Camera-type eye (tissue), 1 donor: Measurements from ENCODE around the gene IQCN. TPM values are rescaled to one million over a fixed set of nuclear protein-coding genes. Genes with fewer than 3 reads are reported as not detected.

Experiments
- total RNA-seq: library from RNA; depleted of rRNA; stranded (reverse); fragments of >200 nt; gene quantifications from one replicate; pipeline ENCODE4 v1.2.3, GENCODE V29; 2014

IQCN gene, protein sequence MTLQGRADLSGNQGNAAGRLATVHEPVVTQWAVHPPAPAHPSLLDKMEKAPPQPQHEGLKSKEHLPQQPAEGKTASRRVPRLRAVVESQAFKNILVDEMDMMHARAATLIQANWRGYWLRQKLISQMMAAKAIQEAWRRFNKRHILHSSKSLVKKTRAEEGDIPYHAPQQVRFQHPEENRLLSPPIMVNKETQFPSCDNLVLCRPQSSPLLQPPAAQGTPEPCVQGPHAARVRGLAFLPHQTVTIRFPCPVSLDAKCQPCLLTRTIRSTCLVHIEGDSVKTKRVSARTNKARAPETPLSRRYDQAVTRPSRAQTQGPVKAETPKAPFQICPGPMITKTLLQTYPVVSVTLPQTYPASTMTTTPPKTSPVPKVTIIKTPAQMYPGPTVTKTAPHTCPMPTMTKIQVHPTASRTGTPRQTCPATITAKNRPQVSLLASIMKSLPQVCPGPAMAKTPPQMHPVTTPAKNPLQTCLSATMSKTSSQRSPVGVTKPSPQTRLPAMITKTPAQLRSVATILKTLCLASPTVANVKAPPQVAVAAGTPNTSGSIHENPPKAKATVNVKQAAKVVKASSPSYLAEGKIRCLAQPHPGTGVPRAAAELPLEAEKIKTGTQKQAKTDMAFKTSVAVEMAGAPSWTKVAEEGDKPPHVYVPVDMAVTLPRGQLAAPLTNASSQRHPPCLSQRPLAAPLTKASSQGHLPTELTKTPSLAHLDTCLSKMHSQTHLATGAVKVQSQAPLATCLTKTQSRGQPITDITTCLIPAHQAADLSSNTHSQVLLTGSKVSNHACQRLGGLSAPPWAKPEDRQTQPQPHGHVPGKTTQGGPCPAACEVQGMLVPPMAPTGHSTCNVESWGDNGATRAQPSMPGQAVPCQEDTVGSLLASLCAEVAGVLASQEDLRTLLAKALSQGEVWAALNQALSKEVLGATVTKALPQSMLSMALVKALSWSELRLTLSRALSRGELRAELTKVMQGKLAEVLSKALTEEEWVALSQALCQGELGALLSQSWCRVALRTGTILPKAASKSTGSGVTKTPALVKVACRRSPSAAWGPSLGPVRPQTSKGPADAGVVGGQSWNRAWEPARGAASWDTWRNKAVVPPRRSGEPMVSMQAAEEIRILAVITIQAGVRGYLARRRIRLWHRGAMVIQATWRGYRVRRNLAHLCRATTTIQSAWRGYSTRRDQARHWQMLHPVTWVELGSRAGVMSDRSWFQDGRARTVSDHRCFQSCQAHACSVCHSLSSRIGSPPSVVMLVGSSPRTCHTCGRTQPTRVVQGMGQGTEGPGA (N-terminal part only)
- total RNA-seq = 3.1 TPM

GRCh38 chr19:18274219-18274780 lies at the start of gene IQCN:
Gene IQCN (minus strand): TSS chr19:18274452. CDS start chr19:18269478, 4,974 bp downstream.

GRCh38 chr19:18322759-18323460 lies 48.7 kb upstream of the IQCN start, which contains the start of gene LSM4:
Gene LSM4 (minus strand): TSS chr19:18323076. CDS start chr19:18323020, 56 bp downstream.

DNA sequence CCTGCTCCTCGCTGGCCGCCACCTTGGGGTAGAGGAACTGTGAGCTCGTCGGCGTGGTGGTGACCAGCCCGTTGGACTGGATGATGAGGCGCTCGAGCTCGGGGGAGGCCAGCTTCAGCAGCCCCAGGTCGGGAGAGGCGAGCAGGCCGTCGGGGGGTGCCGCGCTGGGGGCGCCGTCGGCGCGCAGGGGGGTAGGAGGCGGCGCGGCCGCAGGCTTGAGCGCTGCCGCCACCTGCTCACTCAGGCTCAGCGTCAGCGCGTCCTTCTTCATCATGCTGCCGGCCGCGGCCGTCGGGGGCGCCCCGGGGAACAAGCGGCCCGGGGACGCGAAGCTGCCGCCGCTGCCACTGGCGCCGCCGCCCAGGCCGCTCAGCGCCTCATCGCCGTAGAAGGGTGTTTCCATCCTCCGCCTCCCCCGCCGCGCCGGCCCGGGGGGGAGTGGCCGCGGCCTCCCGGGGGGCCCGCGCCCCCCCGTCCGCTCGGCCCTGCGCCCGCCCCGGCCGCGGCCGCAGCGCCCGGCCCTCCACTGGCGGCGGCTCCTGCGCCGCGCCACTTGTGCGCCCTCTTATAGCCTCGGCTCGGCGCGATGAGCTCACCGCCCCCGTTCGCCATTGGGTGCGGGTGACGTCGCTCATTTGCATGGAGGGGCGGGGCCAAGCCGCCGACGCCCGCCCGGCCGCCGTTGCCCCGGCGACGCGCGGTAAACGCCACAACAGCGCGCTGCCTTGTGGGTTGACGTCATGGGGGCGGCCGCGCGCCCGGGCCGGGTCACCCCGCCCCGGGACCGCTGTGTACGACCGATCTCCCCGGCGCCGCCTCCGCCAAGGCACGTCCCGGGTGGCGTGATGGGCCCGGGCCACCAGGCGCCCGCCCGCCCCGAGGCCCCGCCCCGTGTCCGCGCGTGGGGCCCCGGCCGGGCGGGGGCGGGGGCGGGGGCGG lies 7.1 kb upstream of the IQCN start, which contains the start of gene JUND:
TSS of gene JUND (minus strand) at position 541 of the 939 bp plus-strand sequence. CDS start at position 403, 138 bp downstream.

DNA sequence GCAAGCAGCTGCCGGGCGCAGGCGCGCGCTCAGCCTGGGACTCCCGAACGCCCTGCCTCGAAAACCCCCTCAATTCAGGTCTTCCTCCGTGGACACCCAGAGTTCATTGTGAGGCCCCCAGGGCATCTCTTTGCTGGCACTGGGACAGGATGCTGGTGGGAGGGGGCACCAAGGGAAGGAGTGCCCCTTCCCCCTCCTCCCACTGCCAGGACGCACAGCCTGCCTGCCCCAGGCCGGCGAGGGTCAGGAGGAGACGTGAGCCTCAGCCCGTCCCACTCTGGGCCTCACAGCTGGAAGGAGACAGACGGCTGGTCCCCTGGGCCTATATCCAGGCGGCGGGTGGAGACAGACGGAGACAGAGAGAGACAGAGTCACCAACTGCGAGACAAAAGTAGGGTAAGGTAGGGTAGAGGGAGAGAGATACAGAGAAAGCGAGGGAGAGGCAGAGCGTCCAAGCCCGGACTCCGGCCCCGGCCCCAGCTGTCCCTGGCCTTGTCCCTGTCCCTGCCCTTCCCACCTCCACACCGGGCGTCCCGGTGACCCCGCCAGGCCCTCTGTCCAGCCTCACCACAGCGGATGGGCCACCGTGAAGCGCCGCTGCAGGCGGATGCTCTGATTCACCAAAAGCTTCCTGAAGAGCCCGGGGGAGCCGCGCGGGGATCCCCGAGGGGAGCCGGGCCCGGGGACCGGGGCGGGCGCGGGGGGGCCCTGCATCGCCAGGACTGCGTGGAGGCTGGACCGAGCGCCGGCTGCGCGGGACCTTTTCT lies 48.4 kb downstream of the IQCN start, which contains the start of gene PDE4C:
TSS of gene PDE4C (minus strand) at position 737 of the 767 bp plus-strand sequence. CDS start at position 714, 23 bp downstream.

Other genes starting within 250 kb of the IQCN start
- gene IL12RB1, start 187.5 kb downstream of the IQCN start, total RNA-seq = 0.38 TPM
- gene MAST3, start 176.7 kb downstream of the IQCN start, total RNA-seq = 6.6 TPM
- 42.6 TPM for gene PIK3R2, start 121.3 kb downstream of the IQCN start, total RNA-seq
- gene IFI30, start 100.6 kb downstream of the IQCN start, total RNA-seq = 5.8 TPM
- gene MPV17L2, start 81.2 kb downstream of the IQCN start, total RNA-seq = 9.4 TPM
- gene RAB3A, start 70.4 kb downstream of the IQCN start, total RNA-seq = 21.1 TPM
- gene PDE4C, start 48.0 kb downstream of the IQCN start, total RNA-seq = 3.8 TPM
- gene JUND, start 7.2 kb upstream of the IQCN start, total RNA-seq = 217 TPM
- 99.8 TPM for gene LSM4, start 48.6 kb upstream of the IQCN start, total RNA-seq
- gene PGPEP1, start 66.1 kb upstream of the IQCN start, total RNA-seq = 19.3 TPM
- 8.2 TPM for gene GDF15, start 111.7 kb upstream of the IQCN start, total RNA-seq
- 2.0 TPM for gene LRRC25, start 123.2 kb upstream of the IQCN start, total RNA-seq
- 49.9 TPM for gene SSBP4, start 144.9 kb upstream of the IQCN start, total RNA-seq
- gene ISYNA1, start 163.7 kb upstream of the IQCN start, total RNA-seq = 75.6 TPM
- 12.5 TPM for gene ELL, start 247.6 kb upstream of the IQCN start, total RNA-seq